PC-3 (cell line): Measurements from ENCODE around the gene MYOF. TPM values are rescaled to one million over a fixed set of nuclear protein-coding genes. Genes with fewer than 3 reads are reported as not detected.

Experiments used
- ATAC-seq: fragments of 200-7000 bp; cut with Tn5 transposase; 2 replicates; pipeline ENCODE4 v1.9.1; 2020; ENCODE audit warnings: mild to moderate bottlenecking, moderate library complexity
- BruUV-seq: library from RNA; stranded (reverse); fragments of 400-500 nt; replicated peaks from 2 replicates; lab custom pipeline; 2021; lab: Mats Ljungman, UMichigan
- CTCF ChIA-PET: fragments of 300-600 bp; sonication (Branson Sonifier 250); formaldehyde crosslinking; loops from one replicate; lab custom pipeline; 2022; ENCODE audit warnings: antibody characterized with exemption; lab: Charles Lee
- POLR2A ChIA-PET: fragments of 300-600 bp; sonication (Branson Sonifier 250); formaldehyde crosslinking; loops from one replicate; lab custom pipeline; 2022; ENCODE audit warnings: antibody characterized with exemption; ENCODE audit not compliant: unreplicated experiment; lab: Charles Lee
- DNase-seq: peaks from one replicate; pipeline ENCODE4 v3.0.0-alpha.2; 2015
- H2AFZ ChIP-seq: fragments of 300-600 bp; sonication (generic); 2 replicates; pipeline ENCODE4 v1.6.0; 2016; ENCODE audit warnings: antibody characterized with exemption, low read length
- H3F3A ChIP-seq: fragments of 300-600 bp; sonication (generic); one replicate; pipeline ENCODE4 v1.6.0; 2017; ENCODE audit warnings: antibody characterized with exemption, low read length, control low read depth, mild to moderate bottlenecking; ENCODE audit not compliant: unreplicated experiment
- H3K27ac ChIP-seq: fragments of 300-600 bp; sonication (generic); 2 replicates; pipeline ENCODE4 v1.5.1; 2016; ENCODE audit warnings: mild to moderate bottlenecking, low read length
- H3K27me3 ChIP-seq: fragments of 300-600 bp; sonication (generic); 2 replicates; pipeline ENCODE4 v1.6.1; 2016; ENCODE audit warnings: low read length, mixed read lengths
- H3K36me3 ChIP-seq: fragments of 300-600 bp; sonication (generic); 2 replicates; pipeline ENCODE4 v1.6.1; 2016; ENCODE audit warnings: low read depth, mixed run types, low read length, mixed read lengths
- H3K4me1 ChIP-seq: fragments of 300-600 bp; sonication (generic); 2 replicates; pipeline ENCODE4 v1.5.1; 2016; ENCODE audit warnings: low read length; ENCODE audit not compliant: insufficient read depth
- H3K4me2 ChIP-seq: fragments of 300-600 bp; sonication (generic); 2 replicates; pipeline ENCODE4 v1.6.0; 2016; ENCODE audit warnings: low read length
- H3K4me3 ChIP-seq: fragments of 300-600 bp; sonication (generic); 2 replicates; pipeline ENCODE4 v1.5.1; 2016; ENCODE audit warnings: mild to moderate bottlenecking, low read length, mixed read lengths
- H3K79me2 ChIP-seq: fragments of 300-600 bp; sonication (generic); 2 replicates; pipeline ENCODE4 v1.6.1; 2017; ENCODE audit warnings: low read length, mixed read lengths
- H3K9ac ChIP-seq: fragments of 300-600 bp; sonication (generic); 2 replicates; pipeline ENCODE4 v1.6.0; 2016; ENCODE audit warnings: mild to moderate bottlenecking, low read length
- H3K9me2 ChIP-seq: fragments of 300-600 bp; sonication (generic); replicated peaks from 2 replicates; pipeline ENCODE4 v1.6.1; 2016; ENCODE audit warnings: mixed run types, low read length, mixed read lengths
- H3K9me3 ChIP-seq: fragments of 300-600 bp; sonication (generic); 2 replicates; pipeline ENCODE4 v1.6.1; 2016; ENCODE audit warnings: low read length, mixed read lengths
- H4K20me1 ChIP-seq: fragments of 300-600 bp; sonication (generic); 2 replicates; pipeline ENCODE4 v1.6.1; 2016; ENCODE audit warnings: low read length, mixed read lengths
- CTCF ChIP-seq: fragments of 300-600 bp; sonication (generic); conservative IDR thresholded peaks from 2 replicates; pipeline ENCODE4 v1.5.1; 2017; ENCODE audit warnings: antibody characterized with exemption, low read depth, mild to moderate bottlenecking, low read length
- EZH2 ChIP-seq: fragments of 300-600 bp; sonication (generic); IDR thresholded peaks from one replicate; pipeline ENCODE4 v1.6.1; 2017; ENCODE audit warnings: antibody characterized with exemption, mild to moderate bottlenecking, low read length; ENCODE audit not compliant: unreplicated experiment
- EZH2phosphoT487 ChIP-seq: fragments of 300-600 bp; sonication (generic); IDR thresholded peaks from 2 replicates; pipeline ENCODE4 v1.6.1; 2018; ENCODE audit warnings: mild to moderate bottlenecking, antibody characterized with exemption, low read length, borderline replicate concordance
- intact Hi-C: fragments of 100-400 bp; cut with micrococcal nuclease; formaldehyde crosslinking; loops from 2 replicates; pipeline ENCODE4 v1.9.0; 2023
- total RNA-seq: library from RNA; depleted of rRNA; stranded (reverse); fragments of >200 nt; gene quantifications from 2 replicates; pipeline ENCODE4 v1.2.3, GENCODE V29; 2014

MYOF gene
- total RNA-seq, 1 experiment from 2014 or later = 174 TPM

DNA sequence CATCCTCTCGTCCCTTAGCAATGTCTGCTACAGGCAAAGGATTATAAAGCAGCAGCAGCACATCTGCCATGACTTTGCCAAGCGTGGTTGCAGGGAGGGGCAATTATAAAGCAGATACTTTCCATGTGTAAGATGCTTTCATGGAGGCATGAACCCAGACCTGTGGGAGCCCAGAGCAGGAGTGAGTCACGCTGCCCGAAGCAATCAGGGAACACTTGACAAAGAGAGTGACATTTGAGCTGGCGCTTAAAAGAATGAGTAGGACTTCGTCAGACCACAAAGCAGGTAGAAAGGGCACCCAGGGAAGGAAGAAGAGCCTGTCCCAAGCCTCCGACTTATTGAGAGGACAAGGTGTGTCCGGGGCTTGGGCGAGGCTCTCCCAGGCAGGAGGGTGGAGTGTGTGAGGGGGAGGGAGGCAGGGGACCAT is 147.2 kb downstream of the MYOF start:
- peak overlapping the region; percentile 83 for H3K9ac ChIP-seq
- H3K36me3 ChIP-seq = peaks cover 66% of the 10 kb centered on the region

DNA sequence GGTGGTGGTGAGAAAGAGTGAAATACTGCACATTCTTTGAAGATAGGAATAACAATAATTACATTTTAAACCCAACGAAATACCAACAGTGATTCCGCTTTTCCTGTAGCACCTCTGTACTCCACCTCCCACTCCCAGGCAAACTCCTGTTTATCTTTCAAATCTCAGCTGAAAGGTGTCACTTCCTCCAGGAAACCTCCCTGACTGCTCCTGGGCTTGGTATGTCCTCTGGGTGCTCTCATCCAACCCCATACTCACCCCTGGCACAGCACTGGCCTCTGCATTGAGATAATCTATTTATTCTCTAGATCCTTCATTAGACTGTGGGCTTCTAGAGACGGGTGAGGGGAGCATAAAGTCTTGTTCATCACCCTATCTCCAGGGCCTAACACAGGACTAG is 148.0 kb downstream of the MYOF start:
- Histone ChIP-seq H3K27me3 (no peaks in the 10 kb centered on the region), H3K4me3 (no peak overlapping the region), H3K9me2 (no peaks in the 10 kb centered on the region), H3K4me2 (peak overlapping the region; percentile 52), H3K9ac (peak overlapping the region; percentile 83), H3K4me1 (peaks cover 34% of the 10 kb centered on the region), H3K79me2 (no peaks in the 10 kb centered on the region), H3K36me3 (peaks cover 73% of the 10 kb centered on the region), H3K9me3 (no peaks in the 10 kb centered on the region), H3F3A (peaks cover 6% of the 10 kb centered on the region), H2AFZ (no peak overlapping the region), H3K27ac (peak overlapping the region; percentile 98), H4K20me1 (no peaks in the 10 kb centered on the region)
- TF ChIP-seq EZH2 = no peak
- no peak for TF ChIP-seq CTCF
- no peak for TF ChIP-seq EZH2phosphoT487
- ChIA-PET POLR2A (no interaction called here), CTCF (no interaction called here)
- intact Hi-C loops = no loop called here
- ATAC-seq (no peak), DNase-seq (peak; percentile 12)
- BruUV-seq = no TSS peak

More for the DNA sequence above, 147.2 kb downstream of the MYOF start:
- peak; percentile 96 for ATAC-seq
- intact Hi-C loops = no loop called here
- peak; percentile 95 for DNase-seq
- BruUV-seq = no TSS peak
- Histone ChIP-seq H3K27ac (peak overlapping the region; percentile 98), H3K79me2 (no peaks in the 10 kb centered on the region), H4K20me1 (no peaks in the 10 kb centered on the region), H2AFZ (no peak overlapping the region), H3K4me3 (no peak overlapping the region), H3K4me1 (peaks cover 34% of the 10 kb centered on the region), H3K27me3 (no peaks in the 10 kb centered on the region), H3F3A (peaks cover 6% of the 10 kb centered on the region), H3K9me3 (no peaks in the 10 kb centered on the region), H3K4me2 (peak overlapping the region; percentile 52), H3K9me2 (no peaks in the 10 kb centered on the region)
- POLR2A ChIA-PET = no interaction called here
- CTCF ChIA-PET = no interaction called here
- TF ChIP-seq CTCF (no peak), EZH2phosphoT487 (no peak), EZH2 (no peak)

DNA sequence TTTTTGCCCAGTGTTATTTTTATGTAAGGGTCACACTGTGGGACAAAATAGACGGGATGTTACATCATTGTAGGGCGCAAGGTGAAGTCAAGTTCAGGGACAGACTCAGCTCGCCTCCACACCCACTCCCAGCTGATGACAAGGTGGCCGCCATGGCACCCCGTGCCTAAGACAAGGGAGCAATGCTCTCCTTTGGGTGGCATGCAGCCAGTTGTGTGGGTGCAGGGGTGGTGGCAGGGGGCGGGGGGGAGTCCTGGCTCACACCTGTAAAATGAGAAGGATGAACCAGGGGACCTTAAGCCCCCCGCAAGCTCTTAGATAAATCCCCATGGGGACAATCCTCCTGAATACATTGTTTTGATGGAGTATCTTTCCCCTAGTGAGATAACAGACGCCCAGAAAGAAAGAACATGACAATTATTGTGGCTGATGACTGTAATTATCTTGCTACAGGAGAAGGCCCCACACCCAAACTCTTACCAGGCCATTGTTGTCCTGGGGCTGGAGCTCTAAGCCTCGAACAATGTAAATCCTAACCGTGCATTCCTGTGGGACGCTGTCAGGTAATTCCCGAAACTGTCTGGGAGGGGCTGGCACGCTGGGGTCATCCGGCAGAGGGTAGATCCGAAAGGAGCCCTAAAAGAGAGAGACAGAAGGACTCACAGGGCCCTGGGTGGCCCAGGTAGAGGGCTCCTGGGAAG is 148.7 kb downstream of the MYOF start:
- peaks cover 6% of the 10 kb centered on the region for H3F3A ChIP-seq
- peak overlapping the region; percentile 83 for H3K9ac ChIP-seq
- H3K4me1 ChIP-seq = peaks cover 34% of the 10 kb centered on the region
- no TSS peak for BruUV-seq
- intact Hi-C loops = no loop called here
- H3K27ac ChIP-seq = peak overlapping the region; percentile 98
- no peak overlapping the region for H3K4me3 ChIP-seq
- peaks cover 77% of the 10 kb centered on the region for H3K36me3 ChIP-seq
- H4K20me1 ChIP-seq = no peaks in the 10 kb centered on the region
- CTCF ChIA-PET = no interaction called here
- H3K4me2 ChIP-seq = peak overlapping the region; percentile 52; the same call in 1 of the 2 replicates
- no peak for TF ChIP-seq EZH2phosphoT487
- TF ChIP-seq EZH2 = no peak
- TF ChIP-seq CTCF = no peak
- ATAC-seq (no peak), DNase-seq (peak; percentile 62)
- H3K9me3 ChIP-seq = no peaks in the 10 kb centered on the region
- no peaks in the 10 kb centered on the region for H3K9me2 ChIP-seq
- no peaks in the 10 kb centered on the region for H3K27me3 ChIP-seq
- H2AFZ ChIP-seq = no peak overlapping the region
- no peaks in the 10 kb centered on the region for H3K79me2 ChIP-seq
- POLR2A ChIA-PET = no interaction called here
